Stimulated activated CD8-positive, alpha-beta memory T cell treated with anti-CD3 and anti-CD28 coated beads, Interleukin-4, amount 100 ng/mL, for 48 hours (primary cell): ENCODE results near the gene KDM2B.
"Not testable (repeated sequence)": the region's sequence is repeated elsewhere in the genome, so short reads cannot be mapped to it uniquely, and the experiment has no call there.

ENCODE experiments used
- DNase-seq: peaks from one replicate; pipeline ENCODE4 v3.0.0-alpha.2; 2020

KDM2B gene

GRCh38 chr12:121580959-121581685, at the start of gene KDM2B:
Gene KDM2B (minus strand): TSS chr12:121581023. CDS start chr12:121580911, 112 bp downstream.
- no peak for DNase-seq

GRCh38 chr12:121628536-121628935, 47.7 kb upstream of the KDM2B start:
- DNase-seq: peak; percentile 45

- DNase-seq: peak; percentile 53
Observed at GRCh38 chr12:121628037-121628436, 47.2 kb upstream of the KDM2B start.

- DNase-seq: peak; percentile 94
Observed at GRCh38 chr12:121626853-121627640, 46.2 kb upstream of the KDM2B start.

- DNase-seq: peak; percentile 99
Observed at GRCh38 chr12:121626087-121626852, 45.4 kb upstream of the KDM2B start, which contains the start of gene ORAI1. Gene ORAI1 (plus strand): TSS chr12:121626530.

- DNase-seq: no peak
Observed at GRCh38 chr12:121620333-121620891, 39.6 kb upstream of the KDM2B start.

- no peak for DNase-seq
Observed at GRCh38 chr12:121618659-121619233, 37.9 kb upstream of the KDM2B start.

GRCh38 chr12:121614872-121615467, 34.1 kb upstream of the KDM2B start:
- DNase-seq: no peak

GRCh38 chr12:121613462-121613861, 32.6 kb upstream of the KDM2B start:
- no peak for DNase-seq

GRCh38 chr12:121611306-121611705, 30.5 kb upstream of the KDM2B start:
- DNase-seq: peak; percentile 71

- no peak for DNase-seq
Observed at GRCh38 chr12:121610239-121611149, 29.7 kb upstream of the KDM2B start.

GRCh38 chr12:121608301-121608700, 27.5 kb upstream of the KDM2B start:
- DNase-seq: no peak

GRCh38 chr12:121603581-121603980, 22.8 kb upstream of the KDM2B start:
- no peak for DNase-seq

- no peak for DNase-seq
Observed at GRCh38 chr12:121602766-121603165, 21.9 kb upstream of the KDM2B start.

GRCh38 chr12:121600702-121601336, 20.0 kb upstream of the KDM2B start:
- no peak for DNase-seq

GRCh38 chr12:121596526-121596925, 15.7 kb upstream of the KDM2B start:
- no peak for DNase-seq

GRCh38 chr12:121595520-121595919, 14.7 kb upstream of the KDM2B start:
- DNase-seq: no peak

- no peak for DNase-seq
Observed at GRCh38 chr12:121592320-121592719, 11.5 kb upstream of the KDM2B start.

GRCh38 chr12:121590476-121591143, 9.8 kb upstream of the KDM2B start:
- DNase-seq: peak; percentile 71

GRCh38 chr12:121584885-121585284, 4.1 kb upstream of the KDM2B start:
- not testable (repeated sequence) for DNase-seq
